GM12878 (cell line): ENCODE data around the gene SOAT2. TPM values are rescaled to one million over a fixed set of nuclear protein-coding genes. Genes with fewer than 3 reads are reported as not detected.

Experiments used
- ATAC-seq: fragments of 200-7000 bp; cut with Tn5 transposase; 3 replicates; pipeline ENCODE4 v1.9.1; 2020; ENCODE audit warnings: mild to moderate bottlenecking, moderate library complexity
- BruUV-seq: library from RNA; stranded (reverse); fragments of 400-500 nt; replicated peaks from 2 replicates; lab custom pipeline; 2021; lab: Mats Ljungman, UMichigan
- CTCF ChIA-PET: fragments of 300-600 bp; sonication (Branson Sonifier 250); formaldehyde crosslinking; extraction: SDS; loops from one replicate; lab custom pipeline; 2021; ENCODE audit warnings: inconsistent platforms; lab: Yijun Ruan, JAX
- POLR2A ChIA-PET: fragments of 350-600 bp; formaldehyde crosslinking; extraction: SDS; loops from one replicate; lab custom pipeline; 2021; ENCODE audit warnings: inconsistent platforms; lab: Charles Lee
- RAD21 ChIA-PET: fragments of 300-600 bp; sonication (Branson Sonifier 250); formaldehyde crosslinking; loops from one replicate; lab custom pipeline; 2023; ENCODE audit warnings: antibody characterized with exemption; ENCODE audit not compliant: unreplicated experiment; lab: Charles Lee
- SMC1A ChIA-PET: fragments of 300-600 bp; sonication (Branson Sonifier 250); formaldehyde crosslinking; loops from one replicate; lab custom pipeline; 2023; ENCODE audit not compliant: unreplicated experiment, uncharacterized antibody; lab: Charles Lee
- DNase-seq: peaks from one replicate; pipeline ENCODE4 v3.0.0-alpha.2; 2011; ENCODE audit warnings: low read depth, low spot score
- FAIRE-seq: peaks from 3 replicates; lab custom pipeline; 2011; peaks lifted over from hg19 to GRCh38; lab: Jason Lieb, UNC
- H2AFZ ChIP-seq: 2 replicates; pipeline ENCODE4 v1.6.0; 2011; ENCODE audit warnings: low read depth, low read length, control low read depth; ENCODE audit not compliant: control insufficient read depth
- H3K27ac ChIP-seq: 2 replicates; pipeline ENCODE4 v1.5.1; 2011; ENCODE audit warnings: control low read depth; ENCODE audit not compliant: control insufficient read depth, insufficient read depth
- H3K27me3 ChIP-seq, 2 experiments: replicated peaks in 1 of 2; 2 replicates each; pipeline versions ENCODE4 v1.6.0 to v1.6.1; 2011; ENCODE audit warnings: low read length in 1 of 2; ENCODE audit not compliant: control insufficient read depth in 2 of 2, insufficient read depth in 2 of 2
- H3K36me3 ChIP-seq, 2 experiments: 2 replicates each; pipeline ENCODE4 v1.5.1; 2011; ENCODE audit warnings: low read length in 1 of 2; ENCODE audit not compliant: control insufficient read depth in 2 of 2, insufficient read depth in 2 of 2
- H3K4me1 ChIP-seq: 2 replicates; pipeline ENCODE4 v1.6.1; 2011; ENCODE audit warnings: mild to moderate bottlenecking, low read length, moderate library complexity, mixed read lengths; ENCODE audit not compliant: control insufficient read depth, insufficient read depth
- H3K4me2 ChIP-seq: 2 replicates; pipeline ENCODE4 v1.6.0; 2011; ENCODE audit warnings: control low read depth; ENCODE audit not compliant: control insufficient read depth, insufficient read depth
- H3K4me3 ChIP-seq: fragments of 200-600 bp; sonication (generic); 2 replicates; pipeline ENCODE4 v1.5.1; 2016
- H3K79me2 ChIP-seq: 2 replicates; pipeline ENCODE4 v1.6.0; 2011; ENCODE audit warnings: low read length; ENCODE audit not compliant: control insufficient read depth, insufficient read depth
- H3K9ac ChIP-seq: 2 replicates; pipeline ENCODE4 v1.8.0; 2011; ENCODE audit warnings: low read length, control low read depth, mixed read lengths; ENCODE audit not compliant: control insufficient read depth, insufficient read depth
- H3K9me3 ChIP-seq: replicated peaks from 3 replicates; pipeline ENCODE4 v1.5.1; 2011; ENCODE audit warnings: mild to moderate bottlenecking, low read length; ENCODE audit not compliant: control insufficient read depth, insufficient read depth
- H4K20me1 ChIP-seq: 2 replicates; pipeline ENCODE4 v1.6.0; 2011; ENCODE audit not compliant: control insufficient read depth, insufficient read depth
- CBFB ChIP-seq: IDR thresholded peaks from 2 replicates; pipeline ENCODE4 v1.6.1; 2016; ENCODE audit warnings: antibody characterized with exemption, low read depth
- CBX3 ChIP-seq: fragments of 200-600 bp; sonication (generic); IDR thresholded peaks from 2 replicates; pipeline ENCODE4 v1.6.1; 2016; ENCODE audit warnings: low read depth, borderline replicate concordance
- EED ChIP-seq: sonication (generic); IDR thresholded peaks from 2 replicates; pipeline ENCODE4 v1.6.1; 2016; ENCODE audit warnings: antibody characterized with exemption, low read depth
- FOXM1 ChIP-seq: IDR thresholded peaks from 2 replicates; pipeline ENCODE4 v1.6.1; 2012; ENCODE audit warnings: low read depth, mild to moderate bottlenecking, inconsistent platforms, low read length, moderate library complexity
- HDGF ChIP-seq: fragments of 450-650 bp; IDR thresholded peaks from 2 replicates; pipeline ENCODE4 v1.6.1; 2016; ENCODE audit warnings: antibody characterized with exemption
- MTA2 ChIP-seq: fragments of 450-650 bp; IDR thresholded peaks from 2 replicates; pipeline ENCODE4 v1.6.1; 2016; ENCODE audit warnings: low read depth, mild to moderate bottlenecking, moderate library complexity
- MYB ChIP-seq: fragments of 150-350 bp; IDR thresholded peaks from 2 replicates; pipeline ENCODE4 v1.6.1; 2014; ENCODE audit warnings: mild to moderate bottlenecking, low read depth, low read length, borderline replicate concordance
- NFYB ChIP-seq: IDR thresholded peaks from 2 replicates; pipeline ENCODE4 v1.6.1; 2011; ENCODE audit warnings: low read depth, mild to moderate bottlenecking, low read length, improper control_type of control experiment, moderate library complexity; ENCODE audit not compliant: insufficient read depth
- RAD21 ChIP-seq: IDR thresholded peaks from 2 replicates; pipeline ENCODE4 v1.6.1; 2011; ENCODE audit warnings: mild to moderate bottlenecking, low read depth, low read length, moderate library complexity; ENCODE audit not compliant: insufficient read depth
- ZNF274 ChIP-seq: IDR thresholded peaks from one replicate; pipeline ENCODE4 v1.8.0; 2011; ENCODE audit not compliant: insufficient read length, insufficient read depth
- WGBS: methylation state at CpG from one replicate; pipeline ENCODE4 v1.1.6; 2016; ENCODE audit warnings: low lambda C conversion rate; ENCODE audit not compliant: insufficient replicate concordance, insufficient coverage; ENCODE audit errors: missing lambda C conversion rate; 5-methylcytosine and 5-hydroxymethylcytosine counted together
- in situ Hi-C: fragments of 300-500 bp; cut with MboI; formaldehyde crosslinking; loops from 9 replicates; pipeline ENCODE4 v1.14.3; 2018; ENCODE audit warnings: mixed read lengths
- intact Hi-C: fragments of 100-400 bp; cut with micrococcal nuclease; formaldehyde crosslinking; loops from one replicate; pipeline ENCODE4 v1.14.2; 2022; ENCODE audit not compliant: unreplicated experiment
- polyA plus RNA-seq, 11 experiments: library from polyadenylated mRNA; depleted of rRNA in 4 of 11; unstranded in 6 of 11; stranded (reverse) in 5 of 11; fragments of >200 nt; fragmentation: Nextera tagmentation in 4 of 11; fragmentation: Illumina TruSeq in 1 of 11; extraction: Ambion mirVana in 4 of 11; extraction: Trizol in 1 of 11; gene quantifications; 1 replicate in 1 of 11; 2 replicates in 10 of 11; pipeline versions ENCODE4 v1.2.1 to v1.2.3, GENCODE V29; 2011 to 2016; ENCODE audit warnings: inconsistent platforms in 2 of 11, missing spikeins in 2 of 11, low read depth in 1 of 11
- total RNA-seq, 4 experiments: library from RNA; depleted of rRNA in 3 of 4; stranded (reverse); fragments of >200 nt in 3 of 4; fragmentation: Illumina TruSeq in 1 of 4; extraction: Trizol in 1 of 4; gene quantifications; 2 replicates each; pipeline versions ENCODE4 v1.2.1 to v1.2.3, GENCODE V29; 2013 to 2021
- TF ChIP-seq, protein P1 (sequence below): fragments of 450-650 bp; IDR thresholded peaks from 2 replicates; pipeline ENCODE4 v1.6.1; 2017; ENCODE audit warnings: antibody characterized with exemption, mild to moderate bottlenecking, moderate library complexity
- TF ChIP-seq, protein P2 (sequence below): IDR thresholded peaks from 2 replicates; pipeline ENCODE4 v1.6.1; 2012; ENCODE audit warnings: low read depth, low read length, improper control_type of control experiment
- TF ChIP-seq, protein P3 (sequence below): fragments of 450-650 bp; IDR thresholded peaks from 2 replicates; pipeline ENCODE4 v1.6.1; 2017; ENCODE audit warnings: mild to moderate bottlenecking
- TF ChIP-seq, protein P4 (sequence below): IDR thresholded peaks from 2 replicates; pipeline ENCODE4 v1.6.1; 2011; ENCODE audit warnings: mild to moderate bottlenecking, low read depth, low read length, moderate library complexity; ENCODE audit not compliant: insufficient replicate concordance
- TF ChIP-seq, protein P5 (sequence below): IDR thresholded peaks from 2 replicates; pipeline ENCODE4 v1.6.1; 2011; ENCODE audit warnings: borderline replicate concordance, low read depth, mild to moderate bottlenecking, moderate library complexity, low read length; ENCODE audit not compliant: insufficient read depth, poor library complexity, severe bottlenecking

Gene SOAT2
- total and polyA plus RNA-seq, 10 of the 15 experiments (the other 5 are each of a cell fraction or from before 2014, with no cell fraction given): 0.08 to 1.7 (median 0.69) TPM

DNA sequence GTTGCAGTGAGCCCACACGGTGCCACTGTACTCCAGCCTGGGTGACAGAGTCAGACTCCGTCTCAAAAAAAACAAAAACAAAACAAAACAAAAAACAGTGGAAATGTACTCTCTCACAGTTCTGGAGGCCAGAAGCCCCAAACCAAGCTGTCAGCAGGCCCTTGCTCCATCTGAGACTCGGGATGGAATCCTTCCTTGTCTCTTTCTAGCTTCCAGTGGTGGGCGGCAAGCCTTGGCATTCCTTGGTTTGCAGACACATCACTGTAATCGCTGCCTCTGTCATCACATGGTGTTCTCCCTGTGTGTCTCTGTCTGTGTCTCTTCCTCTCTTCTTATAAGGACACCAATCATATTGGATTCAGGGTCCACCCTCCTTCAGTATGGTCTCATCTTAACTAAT, 47.0 kb upstream of the SOAT2 start:
- intact Hi-C loops (no loop called here), in situ Hi-C loops (no loop called here)
- DNase-seq (no peak), FAIRE-seq (no peak)
- Histone ChIP-seq H3K9me3 (no peaks in the 10 kb centered on the region), H3K4me1 (peaks cover 6% of the 10 kb centered on the region), H3K4me2 (no peak overlapping the region), H3K79me2 (no peaks in the 10 kb centered on the region), H3K27ac (no peak overlapping the region), H3K27me3 (no peaks in the 10 kb centered on the region), H3K36me3 (no peaks in the 10 kb centered on the region), H3K9ac (no peak overlapping the region)
- no TSS peak for BruUV-seq
- ChIA-PET CTCF (interaction anchor here (3.6 to 4.5 kb wide), 2 partner anchors 10 to 43 kb away, joined by 17 to 38 read pairs; no protein-coding TSS in a partner anchor), RAD21 (interaction anchor here (1.1 to 1.5 kb wide), 2 partner anchors 23 to 43 kb away, joined by 3 to 4 read pairs; partner anchors contain the start of gene SPRYD3), POLR2A (interaction anchor here (0.6 kb wide), 1 partner anchor 15 kb away, joined by 5 read pairs; no protein-coding TSS in a partner anchor), SMC1A (interaction anchor here (1.3 kb wide), 1 partner anchor 9 kb away, joined by 3 read pairs; no protein-coding TSS in a partner anchor)
- no peak for TF ChIP-seq CBFB
- TF ChIP-seq MTA2: no peak
- no peak for TF ChIP-seq EED
- TF ChIP-seq HDGF: no peak
- no peak for TF ChIP-seq CBX3
- TF ChIP-seq, protein P1, sequence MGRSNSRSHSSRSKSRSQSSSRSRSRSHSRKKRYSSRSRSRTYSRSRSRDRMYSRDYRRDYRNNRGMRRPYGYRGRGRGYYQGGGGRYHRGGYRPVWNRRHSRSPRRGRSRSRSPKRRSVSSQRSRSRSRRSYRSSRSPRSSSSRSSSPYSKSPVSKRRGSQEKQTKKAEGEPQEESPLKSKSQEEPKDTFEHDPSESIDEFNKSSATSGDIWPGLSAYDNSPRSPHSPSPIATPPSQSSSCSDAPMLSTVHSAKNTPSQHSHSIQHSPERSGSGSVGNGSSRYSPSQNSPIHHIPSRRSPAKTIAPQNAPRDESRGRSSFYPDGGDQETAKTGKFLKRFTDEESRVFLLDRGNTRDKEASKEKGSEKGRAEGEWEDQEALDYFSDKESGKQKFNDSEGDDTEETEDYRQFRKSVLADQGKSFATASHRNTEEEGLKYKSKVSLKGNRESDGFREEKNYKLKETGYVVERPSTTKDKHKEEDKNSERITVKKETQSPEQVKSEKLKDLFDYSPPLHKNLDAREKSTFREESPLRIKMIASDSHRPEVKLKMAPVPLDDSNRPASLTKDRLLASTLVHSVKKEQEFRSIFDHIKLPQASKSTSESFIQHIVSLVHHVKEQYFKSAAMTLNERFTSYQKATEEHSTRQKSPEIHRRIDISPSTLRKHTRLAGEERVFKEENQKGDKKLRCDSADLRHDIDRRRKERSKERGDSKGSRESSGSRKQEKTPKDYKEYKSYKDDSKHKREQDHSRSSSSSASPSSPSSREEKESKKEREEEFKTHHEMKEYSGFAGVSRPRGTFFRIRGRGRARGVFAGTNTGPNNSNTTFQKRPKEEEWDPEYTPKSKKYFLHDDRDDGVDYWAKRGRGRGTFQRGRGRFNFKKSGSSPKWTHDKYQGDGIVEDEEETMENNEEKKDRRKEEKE: no peak
- TF ChIP-seq FOXM1: no peak
- TF ChIP-seq, protein P2, sequence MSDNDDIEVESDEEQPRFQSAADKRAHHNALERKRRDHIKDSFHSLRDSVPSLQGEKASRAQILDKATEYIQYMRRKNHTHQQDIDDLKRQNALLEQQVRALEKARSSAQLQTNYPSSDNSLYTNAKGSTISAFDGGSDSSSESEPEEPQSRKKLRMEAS: no peak
- TF ChIP-seq, protein P3, sequence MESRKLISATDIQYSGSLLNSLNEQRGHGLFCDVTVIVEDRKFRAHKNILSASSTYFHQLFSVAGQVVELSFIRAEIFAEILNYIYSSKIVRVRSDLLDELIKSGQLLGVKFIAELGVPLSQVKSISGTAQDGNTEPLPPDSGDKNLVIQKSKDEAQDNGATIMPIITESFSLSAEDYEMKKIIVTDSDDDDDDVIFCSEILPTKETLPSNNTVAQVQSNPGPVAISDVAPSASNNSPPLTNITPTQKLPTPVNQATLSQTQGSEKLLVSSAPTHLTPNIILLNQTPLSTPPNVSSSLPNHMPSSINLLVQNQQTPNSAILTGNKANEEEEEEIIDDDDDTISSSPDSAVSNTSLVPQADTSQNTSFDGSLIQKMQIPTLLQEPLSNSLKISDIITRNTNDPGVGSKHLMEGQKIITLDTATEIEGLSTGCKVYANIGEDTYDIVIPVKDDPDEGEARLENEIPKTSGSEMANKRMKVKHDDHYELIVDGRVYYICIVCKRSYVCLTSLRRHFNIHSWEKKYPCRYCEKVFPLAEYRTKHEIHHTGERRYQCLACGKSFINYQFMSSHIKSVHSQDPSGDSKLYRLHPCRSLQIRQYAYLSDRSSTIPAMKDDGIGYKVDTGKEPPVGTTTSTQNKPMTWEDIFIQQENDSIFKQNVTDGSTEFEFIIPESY: no peak
- TF ChIP-seq, protein P4, sequence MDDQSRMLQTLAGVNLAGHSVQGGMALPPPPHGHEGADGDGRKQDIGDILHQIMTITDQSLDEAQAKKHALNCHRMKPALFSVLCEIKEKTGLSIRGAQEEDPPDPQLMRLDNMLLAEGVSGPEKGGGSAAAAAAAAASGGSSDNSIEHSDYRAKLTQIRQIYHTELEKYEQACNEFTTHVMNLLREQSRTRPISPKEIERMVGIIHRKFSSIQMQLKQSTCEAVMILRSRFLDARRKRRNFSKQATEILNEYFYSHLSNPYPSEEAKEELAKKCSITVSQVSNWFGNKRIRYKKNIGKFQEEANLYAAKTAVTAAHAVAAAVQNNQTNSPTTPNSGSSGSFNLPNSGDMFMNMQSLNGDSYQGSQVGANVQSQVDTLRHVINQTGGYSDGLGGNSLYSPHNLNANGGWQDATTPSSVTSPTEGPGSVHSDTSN: no peak
- no peak for TF ChIP-seq RAD21
- no peak for TF ChIP-seq ZNF274
- TF ChIP-seq, protein P5, sequence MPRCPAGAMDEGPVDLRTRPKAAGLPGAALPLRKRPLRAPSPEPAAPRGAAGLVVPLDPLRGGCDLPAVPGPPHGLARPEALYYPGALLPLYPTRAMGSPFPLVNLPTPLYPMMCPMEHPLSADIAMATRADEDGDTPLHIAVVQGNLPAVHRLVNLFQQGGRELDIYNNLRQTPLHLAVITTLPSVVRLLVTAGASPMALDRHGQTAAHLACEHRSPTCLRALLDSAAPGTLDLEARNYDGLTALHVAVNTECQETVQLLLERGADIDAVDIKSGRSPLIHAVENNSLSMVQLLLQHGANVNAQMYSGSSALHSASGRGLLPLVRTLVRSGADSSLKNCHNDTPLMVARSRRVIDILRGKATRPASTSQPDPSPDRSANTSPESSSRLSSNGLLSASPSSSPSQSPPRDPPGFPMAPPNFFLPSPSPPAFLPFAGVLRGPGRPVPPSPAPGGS: no peak
- TF ChIP-seq NFYB: no peak
- no peak for TF ChIP-seq MYB
- TF ChIP-seq, all 136 proteins: peak for 0
- no peak overlapping the region for H3K4me3 ChIP-seq
- ATAC-seq: no peak
- H2AFZ ChIP-seq: no peak overlapping the region
- 23% methylated on average over 5 of the region's 5 CpGs for WGBS
- H4K20me1 ChIP-seq: no peaks in the 10 kb centered on the region
